ENCODE results near the gene ELP2.

Gene ELP2

DNA sequence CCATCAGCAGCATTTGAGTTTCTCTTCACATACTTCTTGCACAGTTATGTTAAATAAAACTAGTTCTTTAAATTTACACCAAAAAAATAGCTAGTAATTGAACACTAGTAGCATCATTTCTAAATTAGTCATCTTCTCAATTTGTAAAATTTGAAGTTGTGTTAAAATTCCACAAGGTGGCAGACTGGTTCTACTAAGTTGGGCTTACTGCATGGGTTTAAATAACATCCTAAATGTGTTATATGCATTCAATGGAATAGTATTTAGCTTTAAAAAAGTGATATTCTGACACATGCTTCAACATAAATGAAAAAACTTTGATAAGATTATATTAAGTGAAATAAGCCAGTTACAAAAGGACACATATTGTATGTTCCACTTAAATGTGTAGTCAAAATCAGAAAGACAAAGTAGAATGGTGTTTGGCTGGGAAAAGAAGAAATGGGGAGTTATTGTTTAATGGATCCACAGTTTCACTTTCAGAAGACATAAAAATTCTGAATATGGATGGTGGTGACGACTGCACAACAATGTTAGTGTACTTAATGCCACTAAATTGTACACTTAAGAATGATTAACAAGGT, 33.7 kb upstream of the ELP2 start:
- TF ChIP-seq POU2F2 (IDR thresholded peaks at IDR 0.05; ENCODE audit: low read depth, low read length) (no peak), POLR2A (IDR thresholded peaks at IDR 0.05; ENCODE audit: low read depth, low read length) (no peak), TAF1 (IDR thresholded peaks at IDR 0.05; ENCODE audit: low read depth, low read length) (no peak), PAX5 (IDR thresholded peaks at IDR 0.05; ENCODE audit: insufficient read depth, low read length, severe bottlenecking) (no peak), POLR2AphosphoS5 (IDR thresholded peaks at IDR 0.05; ENCODE audit: low read depth, low read length) (no peak), SPI1 (IDR thresholded peaks at IDR 0.05; ENCODE audit: low read depth, low read length) (no peak)
- DNase-seq (ENCODE audit: insufficient read length, low spot score) (no peak), FAIRE-seq (peak; percentile 40)

DNA sequence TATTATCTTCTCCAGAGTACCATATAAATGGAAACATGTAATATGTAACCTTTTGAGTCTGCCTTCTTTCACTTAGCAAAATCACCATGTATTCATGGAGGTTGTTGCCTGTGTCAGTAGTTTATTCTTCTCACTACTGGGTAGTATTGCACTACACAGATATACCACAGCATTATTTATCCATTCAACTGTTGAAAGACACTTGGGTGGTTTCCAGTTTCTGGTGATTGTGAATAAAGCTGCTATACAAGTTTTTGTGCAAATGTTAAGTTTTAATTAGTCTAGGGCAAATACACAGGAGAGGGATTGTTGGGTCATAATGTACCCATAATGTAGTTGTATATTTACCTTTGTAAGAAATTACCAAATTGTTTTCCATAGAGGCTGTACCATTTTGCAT, 32.7 kb upstream of the ELP2 start:
- DNase-seq (ENCODE audit: insufficient read length, low spot score) (no peak), FAIRE-seq (no peak)
- no peak for TF ChIP-seq PAX5 (IDR thresholded peaks at IDR 0.05; ENCODE audit: insufficient read depth, low read length, severe bottlenecking)
- TF ChIP-seq TAF1 (IDR thresholded peaks at IDR 0.05; ENCODE audit: low read depth, low read length): no peak

DNA sequence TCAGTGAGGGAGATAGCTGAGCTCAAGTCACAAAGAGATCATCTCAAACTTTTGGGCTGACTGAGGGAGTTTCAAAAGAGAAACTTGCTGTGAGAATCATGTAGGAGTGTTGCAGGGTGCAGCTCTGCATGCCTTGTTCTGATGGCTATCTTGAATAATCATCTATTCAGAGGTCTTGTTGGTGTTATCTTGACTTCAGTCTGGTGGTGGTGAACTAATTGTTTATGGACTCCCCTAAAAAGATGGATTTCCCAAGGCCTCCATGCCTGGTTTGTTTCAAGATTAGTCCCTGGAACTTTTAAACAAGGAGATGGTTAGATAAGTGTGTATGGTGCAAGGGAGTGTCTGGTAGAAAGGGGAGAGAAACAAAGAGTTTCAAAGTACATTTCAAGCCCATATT, 30.4 kb upstream of the ELP2 start:
- DNase-seq (ENCODE audit: insufficient read length, low spot score) (no peak), FAIRE-seq (no peak)
- TF ChIP-seq SPI1 (IDR thresholded peaks at IDR 0.05; ENCODE audit: low read depth, low read length): no peak
- no peak for TF ChIP-seq PAX5 (IDR thresholded peaks at IDR 0.05; ENCODE audit: insufficient read depth, low read length, severe bottlenecking)
- no peak for TF ChIP-seq POU2F2 (IDR thresholded peaks at IDR 0.05; ENCODE audit: low read depth, low read length)
- TF ChIP-seq TAF1 (IDR thresholded peaks at IDR 0.05; ENCODE audit: low read depth, low read length): no peak
- no peak for TF ChIP-seq POLR2AphosphoS5 (IDR thresholded peaks at IDR 0.05; ENCODE audit: low read depth, low read length)
- no peak for TF ChIP-seq POLR2A (IDR thresholded peaks at IDR 0.05; ENCODE audit: low read depth, low read length)

DNA sequence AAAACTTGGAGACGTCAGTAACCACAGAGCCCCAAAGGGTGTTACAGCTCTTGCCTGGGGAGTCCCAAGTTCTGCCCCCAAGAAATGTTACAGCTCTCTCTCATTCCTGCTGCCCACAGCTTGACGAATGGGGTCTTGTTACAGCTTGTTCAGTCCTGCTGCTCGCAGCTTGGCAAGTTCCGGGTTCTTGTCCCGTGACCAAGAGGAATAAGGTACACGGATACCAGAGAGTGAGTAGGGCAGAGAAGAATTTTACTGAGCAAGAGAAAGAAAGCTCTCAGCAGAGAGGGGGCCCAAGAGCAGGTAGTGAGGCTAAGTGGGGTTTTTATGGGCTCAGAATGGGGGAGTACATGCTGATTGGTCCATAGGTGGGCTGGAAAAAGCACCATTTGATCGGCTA, 27.8 kb upstream of the ELP2 start:
- TF ChIP-seq PAX5 (IDR thresholded peaks at IDR 0.05; ENCODE audit: insufficient read depth, low read length, severe bottlenecking) (no peak), TAF1 (IDR thresholded peaks at IDR 0.05; ENCODE audit: low read depth, low read length) (no peak), SPI1 (IDR thresholded peaks at IDR 0.05; ENCODE audit: low read depth, low read length) (no peak), POLR2A (IDR thresholded peaks at IDR 0.05; ENCODE audit: low read depth, low read length) (no peak), POU2F2 (IDR thresholded peaks at IDR 0.05; ENCODE audit: low read depth, low read length) (no peak), POLR2AphosphoS5 (IDR thresholded peaks at IDR 0.05; ENCODE audit: low read depth, low read length) (no peak)
- DNase-seq (ENCODE audit: insufficient read length, low spot score) (no peak), FAIRE-seq (no peak)

DNA sequence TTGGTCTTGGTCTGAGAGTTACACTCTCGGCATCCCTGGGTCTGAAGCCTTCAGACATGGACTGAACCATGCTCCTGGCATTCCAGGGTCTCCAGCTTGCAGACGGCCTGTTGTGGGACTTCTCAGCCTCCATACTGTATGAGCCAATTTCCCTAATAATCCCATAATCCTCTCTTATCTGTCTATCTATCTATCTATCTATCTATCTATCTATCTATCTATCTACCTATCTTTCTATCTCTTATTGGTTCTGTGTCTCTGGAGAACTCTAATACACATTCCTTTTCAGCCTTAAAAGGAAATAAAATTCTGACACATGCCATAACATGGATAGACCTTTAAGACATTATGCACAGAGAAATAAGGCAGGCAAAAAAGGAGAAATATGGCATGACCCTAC, 24.9 kb upstream of the ELP2 start:
- FAIRE-seq (no peak), DNase-seq (ENCODE audit: insufficient read length, low spot score) (no peak)
- TF ChIP-seq POLR2A (IDR thresholded peaks at IDR 0.05; ENCODE audit: low read depth, low read length) (no peak), POLR2AphosphoS5 (IDR thresholded peaks at IDR 0.05; ENCODE audit: low read depth, low read length) (no peak), SPI1 (IDR thresholded peaks at IDR 0.05; ENCODE audit: low read depth, low read length) (no peak), TAF1 (IDR thresholded peaks at IDR 0.05; ENCODE audit: low read depth, low read length) (no peak), POU2F2 (IDR thresholded peaks at IDR 0.05; ENCODE audit: low read depth, low read length) (no peak), PAX5 (IDR thresholded peaks at IDR 0.05; ENCODE audit: insufficient read depth, low read length, severe bottlenecking) (no peak)

DNA sequence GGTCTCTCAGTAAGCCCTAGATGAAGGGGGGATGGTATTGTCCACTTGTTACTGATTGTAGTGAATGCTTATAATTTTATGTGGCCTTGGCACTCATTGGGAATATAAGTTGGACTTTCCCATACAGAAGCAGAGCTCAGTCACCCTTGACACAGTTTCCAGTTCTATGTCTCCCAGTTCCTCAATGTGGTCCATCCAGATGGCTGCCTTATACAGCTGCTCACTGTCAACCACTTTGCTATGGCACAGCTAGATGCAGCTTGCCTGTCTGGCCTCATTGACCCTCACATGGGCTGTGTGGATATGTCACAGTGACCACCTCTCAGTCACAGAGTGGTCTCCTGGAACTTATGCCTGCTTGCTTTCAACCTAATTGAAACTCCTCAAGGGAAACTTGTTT, 22.2 kb upstream of the ELP2 start:
- DNase-seq (ENCODE audit: insufficient read length, low spot score) (no peak), FAIRE-seq (peak; percentile 82)
- TF ChIP-seq POLR2AphosphoS5 (IDR thresholded peaks at IDR 0.05; ENCODE audit: low read depth, low read length): no peak
- peak; percentile 67; the same call in 1 of the 2 replicates for TF ChIP-seq SPI1 (IDR thresholded peaks at IDR 0.05; ENCODE audit: low read depth, low read length)

DNA sequence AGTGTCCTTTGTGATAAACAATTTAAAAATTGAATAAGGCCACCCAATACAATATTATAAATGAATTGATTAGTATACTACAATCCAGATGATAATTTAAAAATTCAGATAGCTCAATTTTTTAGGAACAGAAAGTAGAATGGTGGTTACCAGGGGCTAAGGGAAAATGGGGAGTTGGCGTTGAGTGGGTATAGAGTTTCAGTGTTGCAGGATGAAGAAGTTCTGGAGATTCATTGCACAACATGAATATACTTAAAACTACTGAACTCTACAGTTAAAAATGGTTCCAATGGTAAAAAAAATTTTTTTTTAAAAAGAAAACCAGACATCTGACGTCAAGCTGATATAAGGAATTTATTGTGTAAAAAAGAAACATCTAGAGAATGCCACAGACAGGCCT, 21.5 kb upstream of the ELP2 start:
- TF ChIP-seq TAF1 (IDR thresholded peaks at IDR 0.05; ENCODE audit: low read depth, low read length): no peak
- no peak for TF ChIP-seq SPI1 (IDR thresholded peaks at IDR 0.05; ENCODE audit: low read depth, low read length)
- TF ChIP-seq POLR2A (IDR thresholded peaks at IDR 0.05; ENCODE audit: low read depth, low read length): no peak
- TF ChIP-seq POU2F2 (IDR thresholded peaks at IDR 0.05; ENCODE audit: low read depth, low read length): no peak
- no peak for TF ChIP-seq PAX5 (IDR thresholded peaks at IDR 0.05; ENCODE audit: insufficient read depth, low read length, severe bottlenecking)
- no peak for TF ChIP-seq POLR2AphosphoS5 (IDR thresholded peaks at IDR 0.05; ENCODE audit: low read depth, low read length)
- no peak for DNase-seq (ENCODE audit: insufficient read length, low spot score)
- FAIRE-seq: no peak

DNA sequence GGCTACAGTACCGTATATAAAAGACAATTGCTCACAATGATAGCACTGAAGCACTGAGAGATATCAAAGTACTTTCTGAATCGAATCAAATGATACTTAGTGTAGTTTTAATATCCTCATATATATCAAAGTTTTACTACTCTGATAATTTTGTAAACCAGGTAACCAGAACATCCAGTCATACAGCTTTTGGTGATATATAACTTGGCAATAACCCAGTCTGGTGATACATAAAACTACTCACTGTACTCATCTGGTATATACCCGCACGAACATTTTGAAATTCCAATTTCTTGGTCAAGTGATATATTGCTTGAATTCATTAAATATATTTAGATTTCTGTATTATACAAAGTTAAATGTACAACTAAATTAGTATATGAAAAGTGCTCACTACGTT, 21.1 kb upstream of the ELP2 start:
- no peak for TF ChIP-seq POU2F2 (IDR thresholded peaks at IDR 0.05; ENCODE audit: low read depth, low read length)
- DNase-seq (ENCODE audit: insufficient read length, low spot score): no peak
- no peak for FAIRE-seq

DNA sequence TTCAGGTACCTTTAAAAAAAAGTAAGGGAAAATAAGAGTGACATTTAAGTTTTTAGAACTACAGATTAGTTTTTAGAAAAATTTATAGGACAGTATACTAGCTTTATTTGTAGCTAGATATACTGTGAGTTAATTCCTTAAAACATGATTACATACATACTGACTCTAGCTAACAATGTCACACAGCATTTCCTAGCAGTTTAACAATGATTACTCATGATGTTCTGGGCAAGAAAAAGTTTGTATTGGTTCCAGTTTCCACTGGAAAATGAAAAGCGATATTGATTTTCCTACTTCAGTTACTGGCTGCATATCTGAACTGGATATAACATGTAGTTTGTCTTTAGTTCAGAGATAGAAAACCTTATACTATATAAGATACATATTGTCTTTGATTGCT, 20.0 kb upstream of the ELP2 start:
- no peak for DNase-seq (ENCODE audit: insufficient read length, low spot score)
- TF ChIP-seq POLR2A (IDR thresholded peaks at IDR 0.05; ENCODE audit: low read depth, low read length): no peak
- no peak for TF ChIP-seq POLR2AphosphoS5 (IDR thresholded peaks at IDR 0.05; ENCODE audit: low read depth, low read length)
- TF ChIP-seq SPI1 (IDR thresholded peaks at IDR 0.05; ENCODE audit: low read depth, low read length): no peak
- no peak for TF ChIP-seq TAF1 (IDR thresholded peaks at IDR 0.05; ENCODE audit: low read depth, low read length)
- no peak for TF ChIP-seq PAX5 (IDR thresholded peaks at IDR 0.05; ENCODE audit: insufficient read depth, low read length, severe bottlenecking)
- no peak for TF ChIP-seq POU2F2 (IDR thresholded peaks at IDR 0.05; ENCODE audit: low read depth, low read length)
- no peak for FAIRE-seq

DNA sequence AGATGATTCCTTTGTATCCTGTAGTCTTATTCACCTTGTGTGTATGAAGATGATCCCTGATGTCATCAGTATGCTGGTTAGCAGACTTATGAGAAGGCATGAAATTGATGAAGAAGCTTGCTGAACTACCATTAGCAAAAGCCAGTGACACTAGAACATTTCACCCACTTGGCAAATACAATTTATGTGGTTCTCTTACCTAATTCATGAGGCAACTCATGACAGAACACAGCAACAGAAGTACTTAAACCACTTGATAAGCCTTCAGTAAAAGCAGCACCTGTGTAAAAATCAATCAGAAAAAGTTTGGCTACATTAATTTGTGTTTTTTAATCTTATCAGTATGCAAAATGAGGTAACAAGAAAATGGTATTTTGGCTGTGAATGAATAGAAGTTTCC, 17.4 kb upstream of the ELP2 start:
- TF ChIP-seq TAF1 (IDR thresholded peaks at IDR 0.05; ENCODE audit: low read depth, low read length) (no peak), SPI1 (IDR thresholded peaks at IDR 0.05; ENCODE audit: low read depth, low read length) (no peak), POLR2A (IDR thresholded peaks at IDR 0.05; ENCODE audit: low read depth, low read length) (no peak), PAX5 (IDR thresholded peaks at IDR 0.05; ENCODE audit: insufficient read depth, low read length, severe bottlenecking) (no peak), POLR2AphosphoS5 (IDR thresholded peaks at IDR 0.05; ENCODE audit: low read depth, low read length) (no peak), POU2F2 (IDR thresholded peaks at IDR 0.05; ENCODE audit: low read depth, low read length) (no peak)
- no peak for FAIRE-seq
- no peak for DNase-seq (ENCODE audit: insufficient read length, low spot score)

All from GM12891 (cell line).